ENCODE data around the gene KCNS1.

DNA sequence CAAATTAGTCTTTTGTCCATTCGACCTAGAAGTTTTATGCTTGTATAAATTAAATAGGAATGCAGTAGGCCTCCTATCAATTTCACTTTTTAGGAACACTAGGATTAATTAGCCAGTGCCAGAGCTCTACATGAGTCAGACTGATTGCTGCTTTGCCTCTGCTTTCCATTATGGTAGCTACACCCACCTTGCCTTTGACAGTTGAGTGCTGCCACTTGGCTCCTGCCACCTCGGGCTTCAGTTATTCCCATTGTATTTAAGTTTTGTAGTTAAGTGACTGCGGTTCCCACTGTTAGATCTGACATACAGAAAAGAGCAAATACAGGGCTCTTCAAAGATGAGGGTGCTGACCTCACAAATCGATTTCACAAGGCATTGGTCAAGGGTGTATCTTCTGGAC is 39.9 kb upstream of the KCNS1 start:
- TF ChIP-seq HDAC6 (IDR thresholded peaks at IDR 0.05; ENCODE audit: low read depth, low read length) (no peak), EZH2 (IDR thresholded peaks at IDR 0.05; ENCODE audit: low read depth, low read length, severe bottlenecking) (no peak), KDM1A (IDR thresholded peaks at IDR 0.05; ENCODE audit: borderline replicate concordance, low read length) (no peak), EP300 (IDR thresholded peaks at IDR 0.05; ENCODE audit: borderline replicate concordance in 1 of 2, low read depth in 2 of 2, low read length in 2 of 2) (no peak), CHD1 (IDR thresholded peaks at IDR 0.05; ENCODE audit: low read depth, low read length) (no peak)
- TF ChIP-seq, protein P1, sequence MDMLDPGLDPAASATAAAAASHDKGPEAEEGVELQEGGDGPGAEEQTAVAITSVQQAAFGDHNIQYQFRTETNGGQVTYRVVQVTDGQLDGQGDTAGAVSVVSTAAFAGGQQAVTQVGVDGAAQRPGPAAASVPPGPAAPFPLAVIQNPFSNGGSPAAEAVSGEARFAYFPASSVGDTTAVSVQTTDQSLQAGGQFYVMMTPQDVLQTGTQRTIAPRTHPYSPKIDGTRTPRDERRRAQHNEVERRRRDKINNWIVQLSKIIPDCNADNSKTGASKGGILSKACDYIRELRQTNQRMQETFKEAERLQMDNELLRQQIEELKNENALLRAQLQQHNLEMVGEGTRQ (IDR thresholded peaks at IDR 0.05; ENCODE audit: low read length) = no peak
- TF ChIP-seq, protein P2, sequence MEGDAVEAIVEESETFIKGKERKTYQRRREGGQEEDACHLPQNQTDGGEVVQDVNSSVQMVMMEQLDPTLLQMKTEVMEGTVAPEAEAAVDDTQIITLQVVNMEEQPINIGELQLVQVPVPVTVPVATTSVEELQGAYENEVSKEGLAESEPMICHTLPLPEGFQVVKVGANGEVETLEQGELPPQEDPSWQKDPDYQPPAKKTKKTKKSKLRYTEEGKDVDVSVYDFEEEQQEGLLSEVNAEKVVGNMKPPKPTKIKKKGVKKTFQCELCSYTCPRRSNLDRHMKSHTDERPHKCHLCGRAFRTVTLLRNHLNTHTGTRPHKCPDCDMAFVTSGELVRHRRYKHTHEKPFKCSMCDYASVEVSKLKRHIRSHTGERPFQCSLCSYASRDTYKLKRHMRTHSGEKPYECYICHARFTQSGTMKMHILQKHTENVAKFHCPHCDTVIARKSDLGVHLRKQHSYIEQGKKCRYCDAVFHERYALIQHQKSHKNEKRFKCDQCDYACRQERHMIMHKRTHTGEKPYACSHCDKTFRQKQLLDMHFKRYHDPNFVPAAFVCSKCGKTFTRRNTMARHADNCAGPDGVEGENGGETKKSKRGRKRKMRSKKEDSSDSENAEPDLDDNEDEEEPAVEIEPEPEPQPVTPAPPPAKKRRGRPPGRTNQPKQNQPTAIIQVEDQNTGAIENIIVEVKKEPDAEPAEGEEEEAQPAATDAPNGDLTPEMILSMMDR (IDR thresholded peaks at IDR 0.05; ENCODE audit: control extremely low read depth in 1 of 3, insufficient read depth in 1 of 3, low read depth in 1 of 3, low read length in 3 of 3) = no peak
- TF ChIP-seq, protein P3, sequence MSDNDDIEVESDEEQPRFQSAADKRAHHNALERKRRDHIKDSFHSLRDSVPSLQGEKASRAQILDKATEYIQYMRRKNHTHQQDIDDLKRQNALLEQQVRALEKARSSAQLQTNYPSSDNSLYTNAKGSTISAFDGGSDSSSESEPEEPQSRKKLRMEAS (IDR thresholded peaks at IDR 0.05) = no peak
